WTC11 (cell line): Measurements from ENCODE around the gene PROC.

Experiments
- ATF6 ChIP-seq: sonication (generic); formaldehyde crosslinking; IDR thresholded peaks from 2 replicates; pipeline ENCODE4 v1.8.1; 2023; ENCODE audit warnings: mild to moderate bottlenecking, missing genetic modification reagents
- CREM ChIP-seq: sonication (generic); formaldehyde crosslinking; IDR thresholded peaks from 2 replicates; pipeline ENCODE4 v1.8.1; 2022; ENCODE audit warnings: mild to moderate bottlenecking, missing genetic modification reagents, moderate library complexity
- CTCF ChIP-seq: fragments of 200-600 bp; IDR thresholded peaks from 2 replicates; pipeline ENCODE4 v1.8.0; 2022; ENCODE audit warnings: antibody characterized with exemption
- JUN ChIP-seq: sonication (generic); formaldehyde crosslinking; IDR thresholded peaks from 2 replicates; pipeline ENCODE4 v1.8.0; 2023; ENCODE audit warnings: mild to moderate bottlenecking, missing genetic modification reagents
- PRDM15 ChIP-seq: sonication (generic); formaldehyde crosslinking; IDR thresholded peaks from 2 replicates; pipeline ENCODE4 v1.8.0; 2022; ENCODE audit warnings: missing genetic modification reagents
- PREB ChIP-seq: sonication (generic); formaldehyde crosslinking; IDR thresholded peaks from 2 replicates; pipeline ENCODE4 v1.8.1; 2022; ENCODE audit warnings: mild to moderate bottlenecking, missing genetic modification reagents, moderate library complexity, borderline replicate concordance
- TCF7 ChIP-seq: sonication (generic); formaldehyde crosslinking; IDR thresholded peaks from 2 replicates; pipeline ENCODE4 v1.8.0; 2022; ENCODE audit warnings: mild to moderate bottlenecking, low read depth, missing genetic modification reagents, moderate library complexity
- TEAD4 ChIP-seq: sonication (generic); formaldehyde crosslinking; IDR thresholded peaks from 2 replicates; pipeline ENCODE4 v1.8.0; 2022; ENCODE audit warnings: mild to moderate bottlenecking, missing genetic modification reagents
- ZBTB21 ChIP-seq: sonication (generic); formaldehyde crosslinking; IDR thresholded peaks from 2 replicates; pipeline ENCODE4 v1.8.1; 2023; ENCODE audit warnings: mild to moderate bottlenecking, missing genetic modification reagents, borderline replicate concordance
- ZBTB43 ChIP-seq: sonication (generic); formaldehyde crosslinking; IDR thresholded peaks from 2 replicates; pipeline ENCODE4 v1.8.1; 2023; ENCODE audit warnings: mild to moderate bottlenecking, missing genetic modification reagents

- TF ChIP-seq PRDM15 (CRISPR knock-in tag) (no peak), CTCF (no peak), JUN (no peak), ZBTB21 (CRISPR knock-in tag) (no peak), CREM (CRISPR knock-in tag) (no peak), TEAD4 (CRISPR knock-in tag) (no peak), PREB (CRISPR knock-in tag) (no peak), ATF6 (CRISPR knock-in tag) (no peak), ZBTB43 (no peak), TCF7 (CRISPR knock-in tag) (no peak)
Observed at GRCh38 chr2:127413200-127413599, 5.0 kb upstream of the PROC start.
